HG02852 (cell line): ENCODE data around the gene NAT10.

ENCODE experiments used
- ATAC-seq: cut with Tn5 transposase; IDR thresholded peaks from one replicate; pipeline ENCODE4 v1.9.1; 2021; ENCODE audit warnings: mild to moderate bottlenecking, moderate library complexity; ENCODE audit not compliant: unreplicated experiment

The NAT10 gene

DNA sequence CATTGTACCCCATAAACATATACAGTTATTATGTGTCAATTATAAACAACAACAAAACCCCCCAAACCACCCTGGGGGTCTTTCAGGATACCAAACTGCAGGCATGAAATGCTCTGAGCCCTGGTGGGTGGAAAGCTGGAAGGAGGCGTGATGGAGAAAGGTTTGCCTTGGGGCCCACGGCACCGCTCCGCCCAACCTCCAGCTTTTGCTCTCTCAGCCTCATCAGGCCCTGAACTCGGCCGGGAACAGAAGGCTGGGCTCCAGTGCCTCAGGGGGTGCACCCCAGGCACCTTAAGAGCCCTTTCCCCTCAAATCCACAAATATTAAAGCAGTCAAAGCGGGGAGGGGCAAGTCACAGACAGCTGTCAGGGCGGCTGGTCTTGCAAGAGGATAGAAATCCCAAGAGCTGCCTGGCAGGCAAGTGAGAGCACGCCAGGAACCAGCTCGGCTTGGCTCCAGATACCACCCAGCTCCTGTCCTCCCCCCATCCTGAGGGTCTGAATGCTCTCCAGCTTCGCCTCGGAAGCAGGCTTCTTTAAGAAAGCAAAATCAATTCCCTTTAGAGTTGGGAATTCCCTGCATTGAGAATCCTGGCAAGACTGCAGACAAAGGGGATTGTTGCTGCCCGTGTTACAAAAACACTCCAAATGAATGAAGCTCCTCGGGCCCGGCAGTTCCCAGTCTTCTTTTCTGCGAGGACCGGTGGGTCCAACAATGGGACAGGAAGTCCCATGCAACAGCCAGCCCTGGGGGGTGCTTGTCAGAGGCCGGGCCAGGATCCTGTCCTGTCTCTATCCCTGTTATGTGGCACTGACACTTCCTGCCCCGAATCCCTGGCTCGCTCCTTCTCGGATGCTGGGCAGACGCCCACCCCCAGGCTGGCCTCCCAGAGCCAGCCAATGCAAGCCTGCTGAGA lies 80.8 kb downstream of the NAT10 start:
- ATAC-seq: no peak

DNA sequence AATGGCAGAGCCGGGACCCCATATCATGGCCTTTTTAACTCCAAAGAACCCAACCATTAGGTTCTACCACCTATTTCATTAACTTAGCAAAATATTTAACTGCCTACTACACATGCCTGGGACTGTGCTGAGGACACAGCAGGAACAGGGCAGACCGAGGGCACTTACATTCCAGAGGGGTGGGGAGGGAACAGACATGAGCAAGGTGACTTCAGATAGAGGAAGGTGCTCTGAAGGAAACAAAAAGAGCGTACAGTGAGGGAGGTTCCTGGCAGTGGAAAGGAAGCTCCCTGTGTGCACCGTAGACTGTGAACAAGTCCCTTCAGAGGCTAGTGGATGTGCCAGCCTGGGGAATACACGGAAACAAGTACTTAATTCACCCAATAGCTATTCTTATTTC lies 82.8 kb downstream of the NAT10 start:
- no peak for ATAC-seq

DNA sequence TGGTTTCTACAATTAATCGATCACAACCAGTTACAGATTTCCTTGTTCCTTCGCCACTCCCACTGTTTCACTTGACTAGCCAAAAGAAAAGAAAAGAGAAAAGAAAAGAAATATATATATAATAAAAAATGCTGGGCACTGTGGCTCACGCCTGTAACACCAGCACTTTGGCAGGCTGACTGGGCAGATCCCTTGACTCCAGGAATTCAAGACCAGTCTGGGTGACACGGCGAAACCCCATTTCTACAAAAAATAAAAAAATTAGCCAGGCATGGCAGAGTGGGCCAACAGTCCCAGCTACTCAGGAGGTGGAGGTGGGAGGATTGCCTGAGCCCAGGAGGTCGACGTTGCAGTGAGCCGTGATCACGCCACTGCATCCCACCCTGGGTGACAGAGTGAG lies 83.8 kb downstream of the NAT10 start:
- no peak for ATAC-seq

DNA sequence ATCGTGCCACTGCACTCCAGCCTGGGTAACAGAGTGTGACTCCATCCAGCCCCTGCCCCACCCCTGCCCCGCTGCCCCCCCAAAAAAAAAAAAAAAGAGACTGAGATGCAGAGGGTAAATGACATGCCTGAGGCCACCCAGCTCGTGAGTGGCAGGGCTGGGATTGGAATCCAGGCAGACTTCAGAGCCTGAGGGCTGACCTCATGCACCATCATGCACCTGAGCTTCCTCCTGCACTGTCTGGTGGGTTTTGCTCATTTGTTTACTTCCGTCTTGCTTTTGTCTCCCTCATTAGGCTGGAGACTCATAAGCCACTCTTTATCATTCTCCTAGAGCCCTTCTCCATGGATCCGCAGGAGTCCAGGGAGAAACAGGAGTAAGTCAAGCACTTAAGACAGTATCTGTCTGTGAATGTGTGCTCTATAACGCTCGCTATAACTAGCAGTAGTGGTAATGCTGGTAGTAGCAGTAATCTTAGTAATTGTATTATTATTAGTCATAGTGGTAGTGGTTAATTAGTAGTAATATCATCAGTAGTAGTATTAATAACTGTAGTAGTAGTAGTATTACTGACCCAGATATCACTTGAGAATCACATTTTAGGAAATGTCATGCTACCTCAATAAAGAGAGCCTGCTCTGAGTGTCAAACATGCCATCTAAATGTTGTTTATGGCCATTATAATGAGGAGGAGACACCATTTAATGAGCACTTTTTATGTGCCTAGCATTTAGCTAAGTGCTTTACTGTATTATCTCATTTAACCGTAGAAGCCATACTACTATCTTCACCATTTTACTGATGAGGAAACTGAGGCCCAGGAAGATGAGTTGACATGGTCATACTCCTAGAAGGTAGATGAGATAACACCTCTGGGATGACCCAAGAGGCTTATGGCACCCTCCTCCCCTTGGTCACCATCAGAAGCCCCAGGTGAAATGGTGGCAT lies 85.0 kb downstream of the NAT10 start:
- ATAC-seq: no peak

DNA sequence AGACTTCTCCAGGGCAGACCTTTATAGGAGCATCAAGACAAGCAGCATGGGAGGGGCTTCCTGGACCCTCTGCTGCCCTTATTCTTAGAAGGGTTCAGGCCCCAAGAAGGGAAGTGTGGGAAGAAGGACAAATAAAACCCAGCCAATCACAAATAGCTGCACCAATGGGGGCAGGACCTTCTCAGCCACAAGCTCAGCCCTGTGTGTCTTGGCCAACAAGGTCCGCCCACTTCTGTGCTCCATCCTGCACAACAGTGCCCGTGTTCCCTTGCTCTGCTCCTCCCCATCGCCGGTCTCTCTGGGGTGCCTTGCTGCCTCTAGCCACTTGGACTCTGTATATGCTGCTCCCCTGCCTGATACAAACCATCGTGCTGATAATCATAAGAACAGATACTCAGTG lies 86.1 kb downstream of the NAT10 start:
- ATAC-seq: no peak

DNA sequence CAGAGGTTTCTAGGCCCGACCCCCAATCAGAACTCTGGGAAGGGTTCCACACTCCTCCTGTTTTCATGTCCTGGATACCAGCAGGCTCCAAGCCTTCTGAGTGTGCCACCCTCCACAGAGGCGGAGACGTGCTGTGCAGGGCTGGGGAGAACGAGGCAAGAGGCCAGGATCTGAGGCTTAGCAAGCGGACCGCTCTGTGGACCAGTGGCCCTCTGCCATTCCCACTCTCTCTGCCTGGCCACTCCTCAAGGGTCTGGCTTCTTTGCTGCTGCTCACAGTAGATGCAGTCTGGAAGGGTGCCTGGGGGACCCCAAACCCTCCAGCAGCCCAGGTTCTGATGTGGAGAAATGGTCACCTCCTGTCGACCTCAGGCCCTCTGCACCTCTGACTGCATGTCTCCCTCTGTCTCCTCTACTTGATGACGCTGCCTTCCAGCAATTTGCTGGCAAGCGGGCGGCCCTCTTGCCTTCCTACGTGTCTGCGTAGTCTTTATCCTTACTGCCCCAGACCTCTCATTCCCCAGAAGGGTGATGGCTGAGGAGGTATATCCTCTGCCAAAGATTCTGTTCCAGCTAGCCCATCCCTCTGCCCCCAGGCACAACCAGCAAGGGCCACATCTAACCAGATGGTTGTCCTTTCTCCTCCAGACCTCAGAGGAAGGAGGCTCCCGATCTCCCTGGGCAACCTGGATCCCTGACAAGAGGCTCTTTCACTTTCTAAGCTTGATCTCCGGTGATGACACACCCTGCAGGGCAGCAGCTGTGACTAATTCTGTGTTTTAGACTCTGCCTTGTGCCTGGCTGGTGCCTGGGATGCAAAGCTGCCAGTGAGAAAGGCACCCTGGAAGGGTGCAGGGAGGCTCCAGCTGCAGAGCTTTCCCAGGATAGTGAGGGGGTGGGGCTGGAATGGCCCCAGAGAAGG lies 87.3 kb downstream of the NAT10 start:
- no peak for ATAC-seq

DNA sequence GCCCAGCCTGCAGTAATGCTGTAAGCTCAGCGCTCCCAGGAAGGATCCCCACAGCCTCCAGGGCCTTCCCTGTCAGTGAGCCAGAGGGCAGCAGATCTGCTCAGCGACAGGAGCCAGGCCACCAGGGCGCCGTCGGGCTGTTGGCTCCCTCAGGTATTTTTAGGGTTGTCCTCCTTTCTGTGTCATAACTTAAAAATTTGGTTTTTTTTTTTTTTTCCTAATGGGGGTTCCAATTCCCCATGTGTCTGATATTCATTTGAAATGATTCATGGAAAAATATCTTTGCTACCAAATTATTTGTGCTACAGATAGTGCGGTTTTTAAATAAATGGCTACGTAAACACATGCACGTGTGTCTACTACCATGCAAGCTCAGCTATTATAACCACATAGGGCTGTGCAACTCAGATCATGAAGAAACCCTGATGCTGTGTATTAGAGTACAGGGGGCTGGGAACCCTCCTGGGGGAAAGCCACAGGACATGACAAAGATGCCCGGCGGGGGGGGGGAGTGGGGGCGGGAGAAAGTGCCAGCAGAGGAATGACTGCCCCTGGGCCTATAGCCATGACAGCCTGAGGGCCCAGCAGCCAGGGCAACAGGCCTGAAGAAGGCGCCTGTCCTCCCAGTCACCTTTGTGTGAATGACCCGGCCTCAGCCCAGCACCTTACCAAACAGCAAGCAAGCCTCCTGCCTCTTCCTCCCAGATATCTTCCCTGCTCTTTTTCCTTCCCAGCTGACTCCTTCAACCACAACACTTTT lies 89.3 kb downstream of the NAT10 start:
- ATAC-seq: no peak
